ENCODE measurements around the gene PRMT3. TPM values are rescaled to one million over a fixed set of nuclear protein-coding genes. Genes with fewer than 3 reads are reported as not detected.

PRMT3 gene
- polyA plus RNA-seq, 1 donor (not counting 4 experiments of a cell fraction or from before 2014, with no cell fraction given), result 29.4 TPM

GRCh38 chr11:20367313-20367948, 20.1 kb upstream of the PRMT3 start:
- Histone ChIP-seq H3K9me3 (ENCODE audit: control insufficient read depth, low read depth, low read length) (no peaks in the 10 kb centered on the region), H3K27ac (ENCODE audit: control insufficient read depth, insufficient read depth, low read length) (peak overlapping the region; percentile 79), H3K4me1 (ENCODE audit: control insufficient read depth, extremely low read depth, insufficient read depth, low read length) (peaks cover 37% of the 10 kb centered on the region), H3K9ac (ENCODE audit: control insufficient read depth, extremely low read depth, insufficient read depth, low read length) (peak overlapping the region; percentile 70), H3K27me3 (ENCODE audit: control insufficient read depth, extremely low read depth, insufficient read depth, low read length) (no peaks in the 10 kb centered on the region), H3K4me3 (ENCODE audit: control insufficient read depth in 2 of 3, extremely low read depth in 1 of 3, insufficient read depth in 2 of 3, low read depth in 1 of 3, low read length in 3 of 3) (peak overlapping the region in 2 of 3 experiments; percentile 1 to 14), H3K9me1 (ENCODE audit: control insufficient read depth, extremely low read depth, insufficient read depth, low read length) (no peaks in the 10 kb centered on the region), H3K79me2 (ENCODE audit: control insufficient read depth, insufficient read depth, low read length) (no peaks in the 10 kb centered on the region), H3K36me3 (ENCODE audit: control insufficient read depth in 2 of 2, extremely low read depth in 1 of 2, insufficient read depth in 2 of 2, low read length in 2 of 2) (no peaks in the 10 kb centered on the region), H3K4me2 (ENCODE audit: control insufficient read depth, extremely low read depth, insufficient read depth, low read depth, low read length) (peak overlapping the region; percentile 55), H4K20me1 (ENCODE audit: control insufficient read depth, extremely low read depth, insufficient read depth, low read length) (no peaks in the 10 kb centered on the region), H2AFZ (ENCODE audit: control insufficient read depth, low read length) (peak overlapping the region; percentile 27)
- DNase-seq (ENCODE audit: low read depth, low spot score), result peak; percentile 45
- peak; percentile 75 for FAIRE-seq
- dilution Hi-C loops (cut with MboI; ENCODE audit: extremely low pct_ligation_motif_present, low sequenced_read_pairs), result no loop called here
- TF ChIP-seq CTCF (optimal IDR thresholded peaks at IDR 0.05 in 1 of 3, IDR thresholded peaks at IDR 0.05 in 1 of 3, conservative IDR thresholded peaks at IDR 0.05 in 1 of 3; ENCODE audit: extremely low read depth in 1 of 3, insufficient read depth in 2 of 3, low read length in 3 of 3), result no peak
- no peak for TF ChIP-seq EZH2 (IDR thresholded peaks at IDR 0.05; ENCODE audit: low read length)

GRCh38 chr11:20368438-20368837, 19.1 kb upstream of the PRMT3 start:
- Histone ChIP-seq H3K79me2 (ENCODE audit: control insufficient read depth, insufficient read depth, low read length) (no peaks in the 10 kb centered on the region), H3K4me3 (ENCODE audit: control insufficient read depth in 2 of 3, extremely low read depth in 1 of 3, insufficient read depth in 2 of 3, low read depth in 1 of 3, low read length in 3 of 3) (peak overlapping the region in 1 of 3 experiments; percentile 3), H3K4me1 (ENCODE audit: control insufficient read depth, extremely low read depth, insufficient read depth, low read length) (peaks cover 34% of the 10 kb centered on the region), H3K9ac (ENCODE audit: control insufficient read depth, extremely low read depth, insufficient read depth, low read length) (peak overlapping the region; percentile 63), H3K4me2 (ENCODE audit: control insufficient read depth, extremely low read depth, insufficient read depth, low read depth, low read length) (peak overlapping the region; percentile 55), H3K27ac (ENCODE audit: control insufficient read depth, insufficient read depth, low read length) (peak overlapping the region; percentile 79), H3K9me3 (ENCODE audit: control insufficient read depth, low read depth, low read length) (no peaks in the 10 kb centered on the region), H2AFZ (ENCODE audit: control insufficient read depth, low read length) (no peak overlapping the region), H4K20me1 (ENCODE audit: control insufficient read depth, extremely low read depth, insufficient read depth, low read length) (no peaks in the 10 kb centered on the region), H3K9me1 (ENCODE audit: control insufficient read depth, extremely low read depth, insufficient read depth, low read length) (no peaks in the 10 kb centered on the region), H3K36me3 (ENCODE audit: control insufficient read depth in 2 of 2, extremely low read depth in 1 of 2, insufficient read depth in 2 of 2, low read length in 2 of 2) (no peaks in the 10 kb centered on the region), H3K27me3 (ENCODE audit: control insufficient read depth, extremely low read depth, insufficient read depth, low read length) (no peaks in the 10 kb centered on the region)
- TF ChIP-seq EZH2 (IDR thresholded peaks at IDR 0.05; ENCODE audit: low read length) (no peak), CTCF (optimal IDR thresholded peaks at IDR 0.05 in 1 of 3, IDR thresholded peaks at IDR 0.05 in 1 of 3, conservative IDR thresholded peaks at IDR 0.05 in 1 of 3; ENCODE audit: extremely low read depth in 1 of 3, insufficient read depth in 2 of 3, low read length in 3 of 3) (no peak)
- dilution Hi-C loops (cut with MboI; ENCODE audit: extremely low pct_ligation_motif_present, low sequenced_read_pairs), result no loop called here
- peak; percentile 73 for FAIRE-seq
- DNase-seq (ENCODE audit: low read depth, low spot score), result peak; percentile 41
